Measurements from ENCODE around the gene LHX4.

GRCh38 chr1:180183426-180183825 lies 46.6 kb upstream of the LHX4 start:
- TF ChIP-seq EZH2 (IDR thresholded peaks at IDR 0.05; ENCODE audit: insufficient read depth, poor library complexity, severe bottlenecking), result no peak
- TF ChIP-seq EZH2phosphoT487 (IDR thresholded peaks at IDR 0.05; ENCODE audit: insufficient read depth, low read depth), result no peak
